Testis (tissue), 3 donors: Measurements from ENCODE around the gene SAMM50. TPM values are rescaled to one million over a fixed set of nuclear protein-coding genes. Genes with fewer than 3 reads are reported as not detected.

Experiments
- DNase-seq: peaks from one replicate; pipeline ENCODE4 v3.0.0-alpha.2; 2019
- H3K27ac ChIP-seq, 2 donors: fragments of 200-600 bp; sonication (generic); one replicate each; pipeline ENCODE4 v1.5.1; 2019
- H3K27me3 ChIP-seq: fragments of 200-600 bp; sonication (generic); one replicate; pipeline ENCODE4 v1.5.1; 2019
- H3K36me3 ChIP-seq: fragments of 200-600 bp; sonication (generic); one replicate; pipeline ENCODE4 v1.5.1; 2017; ENCODE audit warnings: low read depth; ENCODE audit errors: missing control alignments
- H3K4me1 ChIP-seq: fragments of 200-600 bp; sonication (generic); one replicate; pipeline ENCODE4 v1.5.1; 2019
- H3K4me3 ChIP-seq, 2 donors: fragments of 200-600 bp; sonication (generic); one replicate each; pipeline ENCODE4 v1.5.1; 2017 to 2019
- H3K9me3 ChIP-seq: fragments of 200-600 bp; sonication (generic); one replicate; pipeline ENCODE4 v1.5.1; 2017
- CTCF ChIP-seq, 3 experiments: fragments of 450-650 bp in 2 of 3; fragments of 200-600 bp in 1 of 3; sonication (generic) in 1 of 3; IDR thresholded peaks; one replicate each; pipeline ENCODE4 v1.5.1; 2016 to 2019; ENCODE audit warnings: antibody characterized with exemption in 3 of 3, mild to moderate bottlenecking in 2 of 3, moderate library complexity in 1 of 3
- POLR2A ChIP-seq: fragments of 450-650 bp; IDR thresholded peaks from one replicate; pipeline ENCODE4 v1.6.1; 2017; ENCODE audit warnings: antibody characterized with exemption, mild to moderate bottlenecking, moderate library complexity
- WGBS, 2 donors: methylation state at CpG; one replicate each; pipeline ENCODE4 v1.1.5; 2018; 5-methylcytosine and 5-hydroxymethylcytosine counted together
- intact Hi-C: fragments of 100-400 bp; cut with DNase I; formaldehyde crosslinking; loops from one replicate; pipeline ENCODE4 v1.15.1; 2023; ENCODE audit warnings: low total_unique reads
- polyA plus RNA-seq: library from polyadenylated mRNA; stranded (reverse); fragments of 350-450 nt; fragmentation: Illumina TruSeq; extraction: RNeasy Lipid Tissue Mini Kit (QIAGEN cat#74804); gene quantifications from one replicate; pipeline ENCODE4 v1.2.3, GENCODE V29; 2014; ENCODE audit warnings: low read depth, low replicate concordance; ENCODE audit not compliant: insufficient read depth
- total RNA-seq, 2 donors: library from RNA; depleted of rRNA; stranded (reverse); fragments of >200 nt; gene quantifications; one replicate each; pipeline ENCODE4 v1.2.3, GENCODE V29; 2016

SAMM50 gene
- total and polyA plus RNA-seq, 3 donors from 2014 or later, result 41.5 to 71.1 (median 50.3) TPM

GRCh38 chr22:43988960-43989359, 33.7 kb downstream of the SAMM50 start:
- no peak overlapping the region for H3K27ac ChIP-seq

GRCh38 chr22:43990044-43990443, 34.8 kb downstream of the SAMM50 start:
- no peak for DNase-seq
- H3K27me3 ChIP-seq, result no peaks in the 10 kb centered on the region
- no peaks in the 10 kb centered on the region for H3K36me3 ChIP-seq
- intact Hi-C loops, result loop anchor here (5.0 kb wide), 1 partner anchor 637 kb away; no protein-coding TSS in a partner anchor
- no peak overlapping the region for H3K4me3 ChIP-seq
- TF ChIP-seq CTCF (IDR thresholded peaks at IDR 0.05) (no peak), POLR2A (no peak)
- no peaks in the 10 kb centered on the region for H3K4me1 ChIP-seq
- WGBS, 2 donors, result 89 to 91% methylated on average over 13 of the region's 13 CpGs
- no peak overlapping the region for H3K27ac ChIP-seq
- H3K9me3 ChIP-seq, result no peaks in the 10 kb centered on the region

More at GRCh38 chr22:43988960-43989359, 33.7 kb downstream of the SAMM50 start:
- no peak for TF ChIP-seq POLR2A
- TF ChIP-seq CTCF (IDR thresholded peaks at IDR 0.05), result no peak
- Histone ChIP-seq H3K27me3 (no peaks in the 10 kb centered on the region), H3K36me3 (no peaks in the 10 kb centered on the region), H3K9me3 (no peaks in the 10 kb centered on the region), H3K4me1 (no peaks in the 10 kb centered on the region), H3K4me3 (no peak overlapping the region)
- WGBS, 2 donors, result 94 to 97% methylated on average over 10 of the region's 10 CpGs
- intact Hi-C loops, result no loop called here
- DNase-seq, result no peak

- no peaks in the 10 kb centered on the region for H3K27me3 ChIP-seq
- H3K4me1 ChIP-seq, result no peaks in the 10 kb centered on the region
- DNase-seq, result no peak
- no peak overlapping the region for H3K4me3 ChIP-seq
- no peak overlapping the region for H3K27ac ChIP-seq
- H3K9me3 ChIP-seq, result no peaks in the 10 kb centered on the region
- intact Hi-C loops, result loop anchor here (5.0 kb wide), 1 partner anchor 636 kb away; no protein-coding TSS in a partner anchor
- TF ChIP-seq POLR2A (no peak), CTCF (IDR thresholded peaks at IDR 0.05) (no peak)
- whole genome bisulfite sequencing, 2 donors, result 93 to 94% methylated on average over 11 of the region's 11 CpGs
- H3K36me3 ChIP-seq, result no peaks in the 10 kb centered on the region
Measured at GRCh38 chr22:43991316-43992020, 36.2 kb downstream of the SAMM50 start.

- Histone ChIP-seq H3K36me3 (no peaks in the 10 kb centered on the region), H3K4me3 (no peak overlapping the region), H3K27me3 (no peaks in the 10 kb centered on the region), H3K9me3 (no peaks in the 10 kb centered on the region), H3K27ac (no peak overlapping the region), H3K4me1 (no peaks in the 10 kb centered on the region)
- DNase-seq, result no peak
- no peak for TF ChIP-seq POLR2A
- TF ChIP-seq CTCF (IDR thresholded peaks at IDR 0.05), result no peak
- intact Hi-C loops, result loop anchor here (5.0 kb wide), 1 partner anchor 635 kb away; no protein-coding TSS in a partner anchor
- WGBS, 2 donors, result 77 to 89% methylated on average over 15 to 16 of the region's 16 CpGs
Measured at GRCh38 chr22:43992331-43992821, 37.1 kb downstream of the SAMM50 start.
